HL-60 (cell line): ENCODE measurements around the gene CPSF3.

Source experiments
- CTCF ChIP-seq: IDR thresholded peaks from one replicate; pipeline ENCODE4 v1.5.1; 2011; ENCODE audit warnings: low read length, control low read depth, inconsistent platforms; ENCODE audit not compliant: insufficient read depth
- GABPA ChIP-seq: IDR thresholded peaks from 2 replicates; pipeline ENCODE4 v1.6.1; 2012; ENCODE audit warnings: low read depth
- POLR2AphosphoS5 ChIP-seq: IDR thresholded peaks from 2 replicates; pipeline ENCODE4 v1.6.1; 2012; ENCODE audit warnings: low read depth
- REST ChIP-seq: IDR thresholded peaks from 2 replicates; pipeline ENCODE4 v1.6.1; 2012; ENCODE audit warnings: low read depth; ENCODE audit not compliant: insufficient replicate concordance
- SPI1 ChIP-seq: IDR thresholded peaks from 2 replicates; pipeline ENCODE4 v1.6.1; 2012; ENCODE audit warnings: low read depth, mild to moderate bottlenecking, borderline replicate concordance

GRCh38 chr2:9467687-9468086 lies 44.2 kb downstream of the CPSF3 start:
- TF ChIP-seq CTCF (no peak), POLR2AphosphoS5 (no peak), REST (no peak), GABPA (no peak), SPI1 (no peak)
